ENCODE results near the gene VTCN1.
A peak's percentile ranks its signal among the peaks of the same experiment; 100 is the strongest.

Gene VTCN1

GRCh38 chr1:117093870-117094621 lies 116.7 kb downstream of the VTCN1 start:
- DNase-seq, result peak; percentile 11

All from inflammatory macrophage treated with lipopolysaccharide for 4 hours (primary cell).